ENCODE results near the gene HOXC12.

Gene HOXC12

DNA sequence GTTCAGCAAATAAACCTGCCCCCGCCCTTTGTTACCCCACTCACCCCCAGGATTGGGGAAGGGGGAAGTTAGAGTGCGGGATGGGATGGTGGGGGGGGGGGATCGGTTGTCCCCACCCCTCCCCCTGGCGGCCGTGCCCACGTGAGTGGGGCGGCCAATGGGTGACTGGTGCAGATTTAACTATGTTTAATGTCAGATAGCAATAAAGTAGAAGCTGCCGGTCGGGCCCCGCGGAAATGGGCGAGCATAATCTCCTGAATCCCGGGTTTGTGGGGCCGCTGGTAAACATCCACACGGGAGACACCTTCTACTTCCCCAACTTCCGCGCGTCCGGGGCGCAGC is at the start of gene HOXC12:
TSS of gene HOXC12 (plus strand) at position 210 of the 342 bp plus-strand sequence. CDS start at position 237, 27 bp downstream.
- H3K27me3 ChIP-seq (ENCODE audit: low read depth, low read length), result peaks cover 13% of the 10 kb centered on the region
- no peak within 1 kb of the TSS for H3K27ac ChIP-seq (ENCODE audit: low read length)
- H3K4me2 ChIP-seq (ENCODE audit: low read length), result no peak within 1 kb of the TSS

GRCh38 chr12:53907103-53907502 is 47.6 kb upstream of the HOXC12 start:
- no peak overlapping the region for H3K27ac ChIP-seq (ENCODE audit: low read length)

More for the DNA sequence above, at the start of gene HOXC12:
- TF ChIP-seq, protein P1, sequence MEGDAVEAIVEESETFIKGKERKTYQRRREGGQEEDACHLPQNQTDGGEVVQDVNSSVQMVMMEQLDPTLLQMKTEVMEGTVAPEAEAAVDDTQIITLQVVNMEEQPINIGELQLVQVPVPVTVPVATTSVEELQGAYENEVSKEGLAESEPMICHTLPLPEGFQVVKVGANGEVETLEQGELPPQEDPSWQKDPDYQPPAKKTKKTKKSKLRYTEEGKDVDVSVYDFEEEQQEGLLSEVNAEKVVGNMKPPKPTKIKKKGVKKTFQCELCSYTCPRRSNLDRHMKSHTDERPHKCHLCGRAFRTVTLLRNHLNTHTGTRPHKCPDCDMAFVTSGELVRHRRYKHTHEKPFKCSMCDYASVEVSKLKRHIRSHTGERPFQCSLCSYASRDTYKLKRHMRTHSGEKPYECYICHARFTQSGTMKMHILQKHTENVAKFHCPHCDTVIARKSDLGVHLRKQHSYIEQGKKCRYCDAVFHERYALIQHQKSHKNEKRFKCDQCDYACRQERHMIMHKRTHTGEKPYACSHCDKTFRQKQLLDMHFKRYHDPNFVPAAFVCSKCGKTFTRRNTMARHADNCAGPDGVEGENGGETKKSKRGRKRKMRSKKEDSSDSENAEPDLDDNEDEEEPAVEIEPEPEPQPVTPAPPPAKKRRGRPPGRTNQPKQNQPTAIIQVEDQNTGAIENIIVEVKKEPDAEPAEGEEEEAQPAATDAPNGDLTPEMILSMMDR (IDR thresholded peaks at IDR 0.05; ENCODE audit: low read depth, low read length), result no peak
- no peak for TF ChIP-seq EZH2phosphoT487 (IDR thresholded peaks at IDR 0.05; ENCODE audit: low read depth)
- Histone ChIP-seq H3K9me3 (ENCODE audit: insufficient read depth, low read length) (no peaks in the 10 kb centered on the region), H3K79me2 (ENCODE audit: low read length) (no peaks in the 10 kb centered on the region), H3K36me3 (replicated peaks; ENCODE audit: low read depth, low read length) (no peaks in the 10 kb centered on the region), H4K20me1 (ENCODE audit: insufficient read depth, low read length) (no peaks in the 10 kb centered on the region), H3K9ac (ENCODE audit: low read length) (no peak within 1 kb of the TSS), H3K4me1 (ENCODE audit: low read length) (peaks cover 20% of the 10 kb centered on the region), H2AFZ (ENCODE audit: low read depth, low read length) (no peak within 1 kb of the TSS), H3K4me3 (ENCODE audit: low read length) (no peak within 1 kb of the TSS)

DNA sequence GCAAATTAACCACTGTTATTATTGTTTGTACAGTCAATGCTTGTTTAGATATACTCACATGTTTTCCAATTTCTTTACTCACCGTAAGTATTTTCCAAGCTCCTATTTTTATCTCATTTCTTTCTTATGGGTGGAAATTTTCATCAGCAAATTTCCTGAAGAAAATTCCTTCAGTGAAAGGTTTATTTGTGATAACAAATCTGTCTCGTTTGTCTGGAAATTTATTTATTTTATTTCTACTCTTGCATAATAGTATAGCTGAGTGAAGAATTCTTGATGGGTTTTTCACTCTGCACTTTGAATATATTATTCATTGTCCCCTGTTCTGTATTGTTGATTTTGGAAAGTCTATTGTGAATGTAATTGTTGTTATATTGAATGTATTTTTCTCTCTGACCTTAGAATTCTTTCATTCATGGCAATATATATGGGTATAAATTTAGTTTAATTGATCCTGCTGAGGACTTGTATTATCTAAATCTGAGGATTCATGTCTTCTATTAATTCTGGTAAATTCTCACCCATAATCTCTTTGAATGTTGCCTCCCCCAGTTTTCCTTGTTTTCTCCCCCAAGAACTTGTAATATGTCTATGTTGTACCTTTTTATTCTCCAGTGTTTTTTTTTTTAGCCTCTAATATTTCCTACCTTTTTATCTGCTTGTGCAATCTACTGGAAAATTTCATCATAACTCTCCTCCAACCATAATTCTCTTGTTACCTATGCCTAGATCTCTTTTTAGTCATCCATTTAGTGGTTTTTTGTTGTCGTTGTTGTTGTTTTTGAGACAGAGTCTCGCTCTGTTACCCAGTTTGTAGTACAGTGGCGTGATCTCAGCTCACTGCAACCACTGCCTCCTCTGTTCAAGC is 37.7 kb upstream of the HOXC12 start:
- no peak overlapping the region for H3K4me2 ChIP-seq (ENCODE audit: low read length)
- H3K36me3 ChIP-seq (replicated peaks; ENCODE audit: low read depth, low read length), result no peaks in the 10 kb centered on the region
- no peak overlapping the region for H3K4me3 ChIP-seq (ENCODE audit: low read length)
- no peak overlapping the region for H3K27ac ChIP-seq (ENCODE audit: low read length)
- H3K9ac ChIP-seq (ENCODE audit: low read length), result no peak overlapping the region
- H3K9me3 ChIP-seq (ENCODE audit: insufficient read depth, low read length), result no peaks in the 10 kb centered on the region
- no peaks in the 10 kb centered on the region for H3K4me1 ChIP-seq (ENCODE audit: low read length)
- TF ChIP-seq, protein P1 (IDR thresholded peaks at IDR 0.05; ENCODE audit: low read depth, low read length), result no peak
- TF ChIP-seq EZH2phosphoT487 (IDR thresholded peaks at IDR 0.05; ENCODE audit: low read depth), result no peak
- H2AFZ ChIP-seq (ENCODE audit: low read depth, low read length), result no peak overlapping the region
- peaks cover 49% of the 10 kb centered on the region for H3K27me3 ChIP-seq (ENCODE audit: low read depth, low read length)
- no peaks in the 10 kb centered on the region for H4K20me1 ChIP-seq (ENCODE audit: insufficient read depth, low read length)
- no peaks in the 10 kb centered on the region for H3K79me2 ChIP-seq (ENCODE audit: low read length)

More at GRCh38 chr12:53907103-53907502, 47.6 kb upstream of the HOXC12 start:
- no peak overlapping the region for H3K4me3 ChIP-seq (ENCODE audit: low read length)
- no peaks in the 10 kb centered on the region for H3K4me1 ChIP-seq (ENCODE audit: low read length)
- TF ChIP-seq, protein P1 (IDR thresholded peaks at IDR 0.05; ENCODE audit: low read depth, low read length), result no peak
- TF ChIP-seq EZH2phosphoT487 (IDR thresholded peaks at IDR 0.05; ENCODE audit: low read depth), result no peak
- H2AFZ ChIP-seq (ENCODE audit: low read depth, low read length), result no peak overlapping the region
- H3K4me2 ChIP-seq (ENCODE audit: low read length), result no peak overlapping the region
- no peaks in the 10 kb centered on the region for H3K36me3 ChIP-seq (replicated peaks; ENCODE audit: low read depth, low read length)
- peaks cover 44% of the 10 kb centered on the region for H3K27me3 ChIP-seq (ENCODE audit: low read depth, low read length)
- H3K79me2 ChIP-seq (ENCODE audit: low read length), result no peaks in the 10 kb centered on the region
- no peak overlapping the region for H3K9ac ChIP-seq (ENCODE audit: low read length)
- H3K9me3 ChIP-seq (ENCODE audit: insufficient read depth, low read length), result no peaks in the 10 kb centered on the region
- H4K20me1 ChIP-seq (ENCODE audit: insufficient read depth, low read length), result no peaks in the 10 kb centered on the region

DNA sequence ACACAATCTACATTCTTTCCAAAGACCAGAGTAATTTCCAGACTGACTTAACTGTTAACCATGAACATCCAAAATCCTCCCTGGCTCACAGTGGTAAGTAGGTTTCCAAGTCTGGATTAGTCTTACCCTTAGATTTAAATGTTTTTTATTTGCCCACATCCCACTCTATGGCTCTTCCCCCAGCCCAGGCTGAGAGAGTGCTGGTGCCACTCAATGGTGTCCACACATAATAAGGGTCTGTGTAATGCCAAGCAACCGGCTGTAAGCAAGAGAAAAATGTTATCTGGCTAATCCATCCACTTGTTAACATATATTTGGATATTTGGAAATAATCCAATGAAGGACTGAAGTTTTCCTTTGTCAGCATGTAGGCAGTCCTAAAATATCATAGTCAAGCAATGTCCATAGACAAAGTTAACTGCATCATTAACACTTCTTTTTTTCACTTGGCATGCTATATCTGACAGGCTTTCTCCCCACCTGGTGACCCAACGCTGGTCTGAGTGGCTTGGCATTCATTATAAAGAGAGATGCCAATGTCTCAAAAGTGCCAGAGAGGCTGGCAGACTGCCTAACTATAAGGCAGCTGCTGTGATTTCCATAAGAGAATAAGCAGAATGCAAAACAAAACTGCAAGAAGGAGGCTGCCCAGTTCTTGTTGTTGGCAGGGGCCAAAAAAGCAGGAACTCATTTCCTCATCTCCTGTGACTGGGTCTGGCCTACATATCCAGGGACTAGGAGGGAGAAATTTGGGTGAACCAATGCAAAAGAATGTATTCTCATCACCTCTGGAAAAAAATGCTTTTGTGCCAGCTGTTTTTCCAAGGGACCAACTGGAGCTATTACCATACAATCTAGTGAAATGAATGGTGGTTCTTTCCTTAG is 29.9 kb upstream of the HOXC12 start:
- H3K4me1 ChIP-seq (ENCODE audit: low read length), result no peaks in the 10 kb centered on the region
- no peak overlapping the region for H3K4me3 ChIP-seq (ENCODE audit: low read length)
- no peak for TF ChIP-seq EZH2phosphoT487 (IDR thresholded peaks at IDR 0.05; ENCODE audit: low read depth)
- TF ChIP-seq, protein P1 (IDR thresholded peaks at IDR 0.05; ENCODE audit: low read depth, low read length), result no peak
- H3K27me3 ChIP-seq (ENCODE audit: low read depth, low read length), result peaks cover 58% of the 10 kb centered on the region
- no peak overlapping the region for H3K9ac ChIP-seq (ENCODE audit: low read length)
- no peak overlapping the region for H2AFZ ChIP-seq (ENCODE audit: low read depth, low read length)
- H4K20me1 ChIP-seq (ENCODE audit: insufficient read depth, low read length), result no peaks in the 10 kb centered on the region
- no peaks in the 10 kb centered on the region for H3K36me3 ChIP-seq (replicated peaks; ENCODE audit: low read depth, low read length)
- no peaks in the 10 kb centered on the region for H3K79me2 ChIP-seq (ENCODE audit: low read length)
- H3K27ac ChIP-seq (ENCODE audit: low read length), result no peak overlapping the region
- H3K4me2 ChIP-seq (ENCODE audit: low read length), result no peak overlapping the region
- no peaks in the 10 kb centered on the region for H3K9me3 ChIP-seq (ENCODE audit: insufficient read depth, low read length)

Data from OCI-LY3 (cell line).